Measurements from ENCODE around the gene NSF.
"Not testable (repeated sequence)": the region's sequence is repeated elsewhere in the genome, so short reads cannot be mapped to it uniquely, and the experiment has no call there.

NSF gene

DNA sequence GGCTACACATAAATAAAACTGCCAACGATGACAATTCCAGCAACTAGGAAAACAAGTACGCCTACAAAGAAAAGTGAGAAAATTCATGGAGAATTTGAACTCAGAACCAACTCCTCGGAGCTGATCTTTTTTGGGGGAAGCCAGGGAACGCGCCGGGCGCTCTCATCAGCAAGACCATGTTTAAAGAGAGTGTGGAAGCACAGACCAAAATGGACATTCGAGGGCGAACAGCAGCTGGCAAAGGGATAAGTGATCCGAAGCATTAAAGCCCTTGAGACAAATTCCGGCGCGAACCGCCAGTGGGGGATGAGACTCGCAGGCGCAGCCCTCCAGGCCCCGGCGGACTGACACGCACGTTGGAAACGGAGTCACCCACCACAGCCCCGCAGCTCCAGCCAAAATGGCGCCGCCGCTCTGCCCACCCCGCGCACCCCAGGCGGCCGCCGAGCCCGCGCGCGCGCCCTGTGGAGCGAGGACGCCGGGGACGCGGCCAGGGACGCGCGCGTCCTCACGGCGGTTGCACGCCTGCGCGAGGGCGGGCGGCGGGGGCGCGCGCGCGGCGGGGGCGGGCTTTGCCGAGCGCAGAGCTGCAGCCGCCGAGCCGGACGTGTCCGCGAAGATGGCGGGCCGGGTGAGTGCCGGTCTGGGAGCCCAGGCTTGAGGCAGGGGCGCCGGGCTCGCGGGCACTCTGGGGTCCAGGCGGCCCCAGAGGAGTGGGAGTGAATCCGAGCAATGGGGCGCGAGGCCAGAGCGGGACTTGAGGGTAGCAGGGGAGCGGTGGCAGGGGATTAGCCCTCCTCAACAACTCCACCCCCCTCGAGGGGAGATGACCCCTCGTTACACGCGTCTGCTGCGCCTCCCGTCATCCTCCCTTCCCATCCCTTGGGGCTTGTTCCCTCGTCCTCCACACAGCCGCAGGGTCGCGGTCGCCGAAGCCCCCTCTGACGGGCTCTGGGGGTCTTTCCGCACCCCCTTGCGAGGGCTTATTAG is at the start of gene NSF:
TSS of gene NSF (plus strand) at position 513 of the 990 bp plus-strand sequence. CDS start at position 620, 107 bp downstream.
- not testable (repeated sequence) for DNase-seq (ENCODE audit: extremely low read depth, low read depth)

DNA sequence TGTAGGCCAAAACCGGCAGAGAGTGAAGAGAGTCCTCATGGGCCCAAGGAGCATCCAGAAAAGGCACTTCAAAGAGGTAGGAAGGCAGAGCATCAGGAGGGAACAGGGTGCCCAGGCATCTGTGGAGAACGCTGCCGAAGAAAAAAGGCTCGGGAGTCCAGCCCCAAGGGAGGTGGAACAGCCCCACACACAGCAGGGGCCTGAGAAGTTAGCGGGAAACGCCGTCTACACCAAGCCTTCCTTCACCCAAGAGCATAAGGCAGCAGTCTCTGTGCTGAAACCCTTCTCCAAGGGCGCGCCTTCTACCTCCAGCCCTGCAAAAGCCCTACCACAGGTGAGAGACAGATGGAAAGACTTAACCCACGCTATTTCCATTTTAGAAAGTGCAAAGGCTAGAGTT is 41.9 kb upstream of the NSF start:
- DNase-seq (ENCODE audit: extremely low read depth, low read depth) = not testable (repeated sequence)

DNA sequence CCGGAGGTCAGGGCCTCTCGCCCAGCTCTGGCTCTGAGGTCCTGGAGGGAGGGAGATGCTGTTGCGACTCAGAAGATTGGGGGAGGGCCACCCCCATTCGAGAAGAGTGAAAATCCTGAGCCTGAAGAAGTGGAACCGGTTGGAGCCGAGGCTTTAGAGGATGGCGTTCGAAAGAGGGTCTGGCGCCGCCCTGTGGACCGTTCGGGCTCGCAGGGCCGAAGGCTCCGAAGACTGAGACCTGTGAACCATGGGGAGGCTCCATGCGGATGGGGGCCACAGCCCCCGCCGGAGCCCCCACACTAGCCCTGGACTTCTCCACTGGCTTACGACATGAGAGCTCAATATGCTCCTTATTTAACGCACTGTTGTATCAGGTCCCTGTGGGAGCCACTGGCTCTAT is 31.3 kb upstream of the NSF start:
- DNase-seq (ENCODE audit: extremely low read depth, low read depth) = not testable (repeated sequence)

DNA sequence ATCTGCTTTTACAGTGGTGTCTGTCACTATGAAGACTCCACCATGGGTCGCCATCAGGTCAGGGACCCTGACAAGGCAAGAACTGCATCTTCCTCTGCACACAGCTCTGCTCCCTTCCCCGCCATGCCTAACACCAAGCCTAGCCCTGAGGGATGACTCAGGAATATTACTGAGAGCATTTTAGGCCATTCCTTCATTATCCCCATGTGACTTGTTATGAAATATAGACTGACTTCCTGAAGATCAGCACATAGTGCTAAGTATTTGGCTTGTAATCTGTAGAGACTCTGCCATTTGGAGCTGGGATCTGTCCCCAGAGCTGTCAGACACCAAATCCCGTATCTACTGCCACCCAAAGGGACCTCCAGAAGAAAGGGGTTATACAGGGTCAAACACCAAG is 30.4 kb upstream of the NSF start:
- not testable (repeated sequence) for DNase-seq (ENCODE audit: extremely low read depth, low read depth)

DNA sequence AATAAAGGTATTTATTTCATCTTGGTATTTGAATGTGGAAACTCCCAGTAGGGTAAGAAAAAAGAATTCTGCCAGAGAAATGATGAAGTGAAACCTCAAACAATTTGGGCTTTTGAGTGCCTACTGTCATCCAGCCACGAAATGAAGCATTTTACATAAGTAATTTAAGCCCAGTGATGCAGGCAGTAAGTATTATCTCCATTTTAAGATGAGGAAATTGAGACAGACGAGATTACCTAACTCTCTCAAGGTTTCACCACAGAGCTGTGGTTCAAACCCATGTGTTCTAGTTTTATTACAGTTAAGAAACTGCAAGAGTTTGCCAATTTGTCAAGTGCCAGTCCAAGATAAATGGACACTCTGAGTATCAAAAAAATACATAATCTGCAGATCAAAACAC is 24.2 kb upstream of the NSF start:
- not testable (repeated sequence) for DNase-seq (ENCODE audit: extremely low read depth, low read depth)

GRCh38 chr17:46566980-46567379 is 23.5 kb upstream of the NSF start:
- DNase-seq (ENCODE audit: extremely low read depth, low read depth) = not testable (repeated sequence)

DNA sequence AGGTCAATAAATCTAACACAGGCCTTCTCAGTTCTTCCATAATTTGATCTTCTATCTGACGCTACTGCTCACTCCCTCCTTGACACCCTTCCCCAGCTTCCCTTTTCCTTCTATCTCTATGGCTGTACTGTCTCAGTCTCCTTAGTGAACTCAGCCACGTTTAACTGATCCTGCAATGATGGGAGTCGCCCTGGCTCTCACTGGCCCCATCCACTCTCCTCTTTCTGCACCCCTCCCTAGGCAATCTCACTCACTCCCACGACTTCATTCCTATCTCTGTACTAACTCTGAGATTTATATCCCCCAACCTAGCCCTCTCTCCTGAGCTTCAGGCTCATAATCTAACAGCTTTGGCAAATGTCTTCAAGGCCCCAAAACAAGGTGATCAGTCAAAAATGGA is 18.7 kb upstream of the NSF start:
- DNase-seq (ENCODE audit: extremely low read depth, low read depth) = not testable (repeated sequence)

DNA sequence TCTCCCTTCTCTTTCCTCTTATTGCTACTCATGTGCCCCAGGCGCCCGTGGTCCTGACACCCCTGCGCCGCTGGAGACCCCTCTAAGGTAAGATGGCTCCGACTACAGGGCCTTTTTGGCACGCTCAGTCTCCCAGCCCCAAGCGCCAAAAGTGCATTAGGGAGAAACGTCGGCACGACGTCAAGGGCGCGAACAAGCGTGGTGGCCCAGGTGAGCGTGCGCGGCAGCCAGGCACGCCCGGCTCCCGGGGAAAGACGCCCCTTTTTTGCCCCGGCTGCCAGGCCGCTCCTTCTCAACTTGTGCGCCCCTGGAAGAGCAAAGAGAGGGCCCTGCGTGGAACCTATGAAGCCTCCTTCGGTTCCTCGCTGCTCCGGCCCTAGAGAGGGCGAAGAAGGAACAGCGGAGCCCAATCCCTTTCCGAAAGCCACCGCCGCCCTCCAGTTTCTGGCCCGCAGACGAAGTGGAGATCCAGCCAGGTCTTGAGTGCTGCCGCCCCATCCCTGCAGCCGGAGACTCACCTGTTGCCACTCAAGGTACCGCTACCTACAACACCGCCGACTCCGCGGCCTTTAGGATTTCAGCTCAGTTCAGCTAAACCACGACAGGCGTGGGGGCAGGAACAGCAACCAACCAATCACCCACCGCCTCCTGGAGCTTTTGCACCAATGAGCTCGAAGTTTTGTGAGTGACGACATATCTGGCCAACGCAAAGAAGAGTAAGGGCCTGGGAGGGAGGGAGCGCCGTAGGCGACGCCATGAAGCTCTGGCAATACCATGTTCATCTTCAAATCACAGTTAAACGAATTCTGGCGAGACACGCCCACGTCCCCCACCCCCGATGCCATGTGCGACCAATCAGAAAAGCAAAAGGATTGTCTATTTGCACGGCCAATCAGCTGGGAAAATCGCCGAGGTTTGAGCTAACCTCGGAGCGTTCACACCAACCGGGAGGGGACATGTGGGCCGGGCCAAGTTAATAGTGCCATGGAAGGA is 11.1 kb upstream of the NSF start, which contains the start of gene ARL17A:
TSS of gene ARL17A (minus strand) at position 609 of the 993 bp plus-strand sequence. CDS start 3,369 bp downstream, outside the sequence.
- DNase-seq (ENCODE audit: extremely low read depth, low read depth) = not testable (repeated sequence)

GRCh38 chr17:46580082-46580481 is 10.4 kb upstream of the NSF start:
- not testable (repeated sequence) for DNase-seq (ENCODE audit: extremely low read depth, low read depth)

GRCh38 chr17:46585444-46585843 is 5.0 kb upstream of the NSF start:
- DNase-seq (ENCODE audit: extremely low read depth, low read depth) = not testable (repeated sequence)

DNA sequence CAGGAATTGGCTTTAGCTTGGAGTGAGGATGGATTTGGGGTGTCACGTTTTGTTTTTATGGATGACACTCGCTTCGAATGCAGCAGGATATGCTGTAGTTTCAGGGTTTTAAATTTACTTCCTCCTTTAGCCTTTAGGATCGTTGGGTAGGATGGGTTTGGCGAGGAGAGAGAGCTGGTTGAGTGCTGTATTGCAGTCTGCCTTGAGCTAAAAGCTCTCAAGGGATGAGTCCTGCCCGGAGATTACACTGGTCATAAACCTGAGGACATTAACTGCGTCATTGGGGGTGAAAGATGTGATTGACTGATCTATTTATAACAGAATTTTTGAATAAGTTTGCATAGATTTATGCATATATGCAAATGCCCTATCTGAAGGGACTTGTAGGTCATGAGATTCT is 863 bp downstream of the NSF start:
- DNase-seq (ENCODE audit: extremely low read depth, low read depth) = not testable (repeated sequence)

GRCh38 chr17:46598344-46598931 is 8.0 kb downstream of the NSF start:
- not testable (repeated sequence) for DNase-seq (ENCODE audit: extremely low read depth, low read depth)

DNA sequence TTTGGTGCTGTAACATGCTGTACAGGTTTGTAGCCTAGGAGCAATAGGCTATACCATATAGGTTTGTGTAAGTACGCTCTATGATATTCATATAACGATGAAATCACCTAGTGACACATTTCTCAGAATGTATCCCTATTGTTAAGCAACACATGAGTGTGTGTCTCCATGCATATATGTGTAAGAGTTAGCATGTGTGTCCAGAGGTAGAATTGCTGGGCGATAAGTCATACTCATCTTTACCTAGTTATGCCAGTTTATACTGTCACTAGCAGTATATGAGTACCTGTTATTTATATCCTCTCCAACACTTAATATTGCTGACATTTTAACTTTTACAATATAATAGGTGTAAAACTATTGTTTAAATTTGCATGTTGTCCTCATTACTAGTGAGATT is 10.3 kb downstream of the NSF start:
- DNase-seq (ENCODE audit: extremely low read depth, low read depth) = not testable (repeated sequence)

DNA sequence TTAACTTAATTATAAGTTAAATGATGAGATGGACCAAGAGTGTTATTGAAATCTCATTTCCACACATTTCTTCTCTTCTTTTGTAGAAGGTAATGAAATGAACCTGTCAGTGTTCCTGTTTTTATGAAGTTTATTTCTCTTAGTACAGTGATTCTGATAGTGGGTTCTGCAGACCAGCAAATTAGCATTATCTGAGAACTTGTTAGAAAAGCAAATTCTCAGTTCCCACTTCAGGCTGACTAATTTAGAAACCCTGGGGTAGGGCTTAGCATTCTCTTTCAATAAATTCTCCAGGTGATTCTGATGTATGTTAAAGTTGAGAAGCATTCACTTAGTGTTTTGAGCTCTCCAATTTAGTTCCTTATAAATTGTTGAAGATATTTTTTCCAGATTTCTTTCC is 12.7 kb downstream of the NSF start:
- not testable (repeated sequence) for DNase-seq (ENCODE audit: extremely low read depth, low read depth)

DNA sequence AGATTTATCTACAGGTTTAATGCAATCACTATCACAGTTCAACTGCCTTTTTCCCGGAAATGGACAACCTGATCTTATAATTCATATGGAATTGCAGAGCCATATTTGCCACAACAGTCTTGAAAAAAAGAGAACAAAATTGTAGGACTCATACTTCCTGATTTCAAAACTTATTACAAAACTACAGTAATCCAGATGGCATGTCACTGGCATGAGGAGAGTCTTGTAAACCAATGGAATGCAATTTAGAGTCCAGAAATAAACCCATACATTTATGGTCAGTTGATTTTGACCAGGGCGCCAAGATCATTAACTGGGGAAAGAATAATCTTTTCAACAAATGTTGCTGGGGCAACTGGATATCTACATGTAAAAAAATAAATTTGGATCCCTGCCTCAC is 20.8 kb downstream of the NSF start:
- not testable (repeated sequence) for DNase-seq (ENCODE audit: extremely low read depth, low read depth)

DNA sequence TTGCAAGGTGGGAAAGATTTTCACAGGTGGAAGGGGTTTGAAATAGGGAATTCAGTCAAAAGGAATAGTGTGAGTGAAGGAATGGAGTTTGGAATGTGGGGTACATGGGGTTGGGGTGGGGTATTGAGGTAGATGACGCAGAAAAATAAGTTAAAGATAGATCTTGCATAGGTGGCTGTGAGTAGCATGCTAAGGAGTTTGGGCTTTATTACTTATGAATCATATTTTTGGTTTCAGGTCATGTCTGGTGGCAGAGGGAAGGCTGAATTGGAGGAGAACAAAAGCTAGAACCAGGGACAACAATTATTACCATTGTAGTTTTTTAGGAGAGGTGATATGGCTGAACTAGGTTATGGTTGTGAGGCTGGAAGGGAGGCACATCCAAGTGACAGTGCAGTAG is 23.4 kb downstream of the NSF start:
- DNase-seq (ENCODE audit: extremely low read depth, low read depth) = not testable (repeated sequence)

DNA sequence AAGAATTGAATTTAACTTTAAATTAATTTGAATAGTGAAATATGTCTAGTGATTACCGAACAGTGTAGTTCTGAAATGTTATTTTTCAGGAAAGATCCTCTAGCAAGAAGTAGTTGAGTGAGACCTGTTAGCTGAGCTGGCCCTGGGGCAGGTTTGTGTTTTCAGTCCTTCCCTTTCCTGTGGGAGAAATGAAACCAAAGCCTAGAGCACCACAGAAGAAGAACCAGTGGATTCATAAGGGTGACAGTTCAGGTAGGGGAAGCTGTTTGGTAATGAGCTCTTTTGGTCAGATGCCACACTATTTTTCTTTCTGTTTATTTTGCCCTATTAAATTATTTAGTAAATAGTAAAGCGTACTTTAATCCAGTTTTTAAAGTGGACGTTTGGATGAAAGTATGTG is 26.7 kb downstream of the NSF start:
- DNase-seq (ENCODE audit: extremely low read depth, low read depth) = not testable (repeated sequence)

DNA sequence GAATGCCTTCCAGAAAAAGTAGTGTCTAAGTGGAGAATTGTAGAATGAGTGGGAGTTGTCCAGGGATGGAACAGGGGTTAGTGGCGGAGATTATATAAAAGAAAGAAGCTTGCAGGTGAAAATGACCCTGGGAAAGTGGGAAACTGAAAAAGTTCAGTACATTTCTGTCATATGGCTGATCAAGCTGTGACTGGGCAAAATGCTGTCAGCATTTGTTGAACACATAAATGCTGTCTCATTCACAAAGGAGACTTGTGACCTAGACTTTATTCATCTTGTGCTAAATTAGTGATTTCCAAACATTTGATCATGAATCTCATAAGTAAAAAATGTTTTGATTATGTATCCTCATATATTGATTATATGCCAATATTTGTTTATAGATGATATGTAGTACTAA is 28.5 kb downstream of the NSF start:
- not testable (repeated sequence) for DNase-seq (ENCODE audit: extremely low read depth, low read depth)

DNA sequence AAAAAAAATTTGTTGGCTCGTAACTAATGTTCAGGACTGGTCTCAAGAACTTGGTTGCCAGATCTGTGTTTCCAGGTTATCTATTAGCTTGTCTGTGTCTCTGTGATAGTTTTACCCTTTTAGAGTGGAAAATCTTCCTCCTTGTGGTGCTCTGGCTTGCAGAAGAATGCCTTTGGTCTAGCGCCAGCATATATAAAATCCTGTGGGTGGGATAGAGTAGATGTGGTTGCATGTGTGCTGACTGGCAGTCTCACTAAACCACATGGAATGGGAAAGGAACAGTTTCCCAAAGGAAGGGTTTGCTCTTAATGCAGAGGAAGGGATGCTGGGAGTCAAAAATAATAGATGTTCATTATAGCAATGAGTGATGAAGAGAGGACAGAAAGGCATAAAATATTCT is 33.3 kb downstream of the NSF start:
- not testable (repeated sequence) for DNase-seq (ENCODE audit: extremely low read depth, low read depth)

GRCh38 chr17:46624726-46625125 is 34.3 kb downstream of the NSF start:
- not testable (repeated sequence) for DNase-seq (ENCODE audit: extremely low read depth, low read depth)

DNA sequence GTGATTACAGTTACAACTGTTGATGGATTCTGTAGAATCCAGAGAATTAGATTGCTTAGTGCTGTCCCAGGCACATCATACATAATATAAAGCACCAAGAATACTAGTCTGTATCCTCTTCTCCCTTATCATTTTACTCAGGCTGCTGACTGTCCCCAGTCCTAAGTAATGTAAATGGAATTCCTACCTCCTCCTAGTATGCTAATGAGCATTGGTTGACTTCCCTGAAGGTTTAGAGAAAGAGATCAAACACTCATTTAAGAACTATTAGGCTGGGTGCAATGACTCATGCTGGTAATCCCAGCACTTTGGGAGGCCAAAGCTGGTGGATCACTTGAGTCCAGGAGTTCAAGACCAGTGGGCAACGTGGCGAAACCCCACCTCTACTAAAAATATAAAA is 37.0 kb downstream of the NSF start:
- DNase-seq (ENCODE audit: extremely low read depth, low read depth) = not testable (repeated sequence)
